ENCODE data around the gene RARB.

DNA sequence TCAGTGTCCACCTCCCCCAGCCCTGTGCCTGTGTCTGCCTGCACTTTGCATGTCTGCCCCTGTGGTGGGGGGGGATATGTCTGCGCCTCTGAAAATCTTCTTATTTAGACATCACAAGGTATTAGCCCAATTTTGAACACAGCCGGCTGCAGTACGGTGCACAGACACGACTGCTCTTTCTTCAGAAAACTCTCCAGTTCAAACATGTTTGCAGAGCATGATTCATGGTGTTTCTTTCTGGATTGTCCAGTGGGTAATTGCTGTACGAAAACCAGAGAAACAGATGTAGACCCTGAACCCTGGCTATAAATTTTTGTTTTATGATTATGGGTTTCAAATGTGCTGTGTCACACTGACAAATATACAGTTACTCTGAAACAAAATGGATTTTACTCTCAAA lies 3.4 kb upstream of the RARB start:
- TF ChIP-seq SP1 (IDR thresholded peaks at IDR 0.05) (no peak), ZNF384 (IDR thresholded peaks at IDR 0.05) (no peak), CTBP1 (IDR thresholded peaks at IDR 0.05; ENCODE audit: borderline replicate concordance) (peak; percentile 76; the same call in 1 of the 2 replicates), ARNT (IDR thresholded peaks at IDR 0.05) (no peak), FOXM1 (IDR thresholded peaks at IDR 0.05; ENCODE audit: borderline replicate concordance) (no peak), SUZ12 (IDR thresholded peaks at IDR 0.05) (no peak), BHLHE40 (IDR thresholded peaks at IDR 0.05; ENCODE audit: borderline replicate concordance) (no peak), HDGF (IDR thresholded peaks at IDR 0.05; ENCODE audit: borderline replicate concordance) (no peak), TARDBP (IDR thresholded peaks at IDR 0.05) (no peak), FOXA1 (IDR thresholded peaks at IDR 0.05) (0 out of 2 replicates have a peak, but pooled peaks have one; percentile 24), L3MBTL2 (conservative IDR thresholded peaks at IDR 0.05) (no peak), FOXK2 (IDR thresholded peaks at IDR 0.05) (no peak), ELF4 (IDR thresholded peaks at IDR 0.05) (no peak)
- TF ChIP-seq, protein P1, sequence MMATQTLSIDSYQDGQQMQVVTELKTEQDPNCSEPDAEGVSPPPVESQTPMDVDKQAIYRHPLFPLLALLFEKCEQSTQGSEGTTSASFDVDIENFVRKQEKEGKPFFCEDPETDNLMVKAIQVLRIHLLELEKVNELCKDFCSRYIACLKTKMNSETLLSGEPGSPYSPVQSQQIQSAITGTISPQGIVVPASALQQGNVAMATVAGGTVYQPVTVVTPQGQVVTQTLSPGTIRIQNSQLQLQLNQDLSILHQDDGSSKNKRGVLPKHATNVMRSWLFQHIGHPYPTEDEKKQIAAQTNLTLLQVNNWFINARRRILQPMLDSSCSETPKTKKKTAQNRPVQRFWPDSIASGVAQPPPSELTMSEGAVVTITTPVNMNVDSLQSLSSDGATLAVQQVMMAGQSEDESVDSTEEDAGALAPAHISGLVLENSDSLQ (IDR thresholded peaks at IDR 0.05): peak; percentile 87
